ENCODE measurements around the gene GPR137. TPM values are rescaled to one million over a fixed set of nuclear protein-coding genes. Genes with fewer than 3 reads are reported as not detected.

The GPR137 gene
- total and polyA plus RNA-seq, 9 of the 15 experiments (the other 6 are each of a cell fraction or from before 2014, with no cell fraction given): 0.32 to 26.7 (median 10.7) TPM

GRCh38 chr11:64304316-64305072 is 18.8 kb downstream of the GPR137 start (continued):
- TF ChIP-seq, protein P1, sequence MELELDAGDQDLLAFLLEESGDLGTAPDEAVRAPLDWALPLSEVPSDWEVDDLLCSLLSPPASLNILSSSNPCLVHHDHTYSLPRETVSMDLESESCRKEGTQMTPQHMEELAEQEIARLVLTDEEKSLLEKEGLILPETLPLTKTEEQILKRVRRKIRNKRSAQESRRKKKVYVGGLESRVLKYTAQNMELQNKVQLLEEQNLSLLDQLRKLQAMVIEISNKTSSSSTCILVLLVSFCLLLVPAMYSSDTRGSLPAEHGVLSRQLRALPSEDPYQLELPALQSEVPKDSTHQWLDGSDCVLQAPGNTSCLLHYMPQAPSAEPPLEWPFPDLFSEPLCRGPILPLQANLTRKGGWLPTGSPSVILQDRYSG (tag; conservative IDR thresholded peaks at IDR 0.05; ENCODE audit: low read depth): no peak
- TF ChIP-seq NFRKB (IDR thresholded peaks at IDR 0.05; ENCODE audit: low read depth): peak; percentile 88
- TF ChIP-seq NFATC3 (IDR thresholded peaks at IDR 0.05): no peak
- TF ChIP-seq ZNF239 (CRISPR knock-in tag; IDR thresholded peaks at IDR 0.05): no peak
- TF ChIP-seq TFAM (CRISPR knock-in tag; conservative IDR thresholded peaks at IDR 0.05): no peak
- peak; percentile 55; the same call in 1 of the 2 replicates for TF ChIP-seq POLR2AphosphoS2 (IDR thresholded peaks at IDR 0.05; ENCODE audit: low read length)
- TF ChIP-seq GATA2 (CRISPR knock-in tag; IDR thresholded peaks at IDR 0.05): no peak
- TF ChIP-seq PCBP2 (IDR thresholded peaks at IDR 0.05; ENCODE audit: low read depth, low read length, poor library complexity, severe bottlenecking): no peak
- TF ChIP-seq JUN (IDR thresholded peaks at IDR 0.05; ENCODE audit: borderline replicate concordance, low read depth, low read length): peak; percentile 56; the same call in 1 of the 2 replicates
- TF ChIP-seq JUN (CRISPR knock-in tag; IDR thresholded peaks at IDR 0.05; ENCODE audit: borderline replicate concordance): no peak
- TF ChIP-seq, protein P2, sequence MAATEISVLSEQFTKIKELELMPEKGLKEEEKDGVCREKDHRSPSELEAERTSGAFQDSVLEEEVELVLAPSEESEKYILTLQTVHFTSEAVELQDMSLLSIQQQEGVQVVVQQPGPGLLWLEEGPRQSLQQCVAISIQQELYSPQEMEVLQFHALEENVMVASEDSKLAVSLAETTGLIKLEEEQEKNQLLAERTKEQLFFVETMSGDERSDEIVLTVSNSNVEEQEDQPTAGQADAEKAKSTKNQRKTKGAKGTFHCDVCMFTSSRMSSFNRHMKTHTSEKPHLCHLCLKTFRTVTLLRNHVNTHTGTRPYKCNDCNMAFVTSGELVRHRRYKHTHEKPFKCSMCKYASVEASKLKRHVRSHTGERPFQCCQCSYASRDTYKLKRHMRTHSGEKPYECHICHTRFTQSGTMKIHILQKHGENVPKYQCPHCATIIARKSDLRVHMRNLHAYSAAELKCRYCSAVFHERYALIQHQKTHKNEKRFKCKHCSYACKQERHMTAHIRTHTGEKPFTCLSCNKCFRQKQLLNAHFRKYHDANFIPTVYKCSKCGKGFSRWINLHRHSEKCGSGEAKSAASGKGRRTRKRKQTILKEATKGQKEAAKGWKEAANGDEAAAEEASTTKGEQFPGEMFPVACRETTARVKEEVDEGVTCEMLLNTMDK (IDR thresholded peaks at IDR 0.05; ENCODE audit: borderline replicate concordance, insufficient read depth, low read depth, low read length, poor library complexity, severe bottlenecking): peak; percentile 90
- TF ChIP-seq, protein P3, sequence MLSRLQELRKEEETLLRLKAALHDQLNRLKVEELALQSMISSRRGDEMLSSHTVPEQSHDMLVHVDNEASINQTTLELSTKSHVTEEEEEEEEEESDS (CRISPR knock-in tag; IDR thresholded peaks at IDR 0.05): no peak
- TF ChIP-seq U2AF2 (optimal IDR thresholded peaks at IDR 0.05; ENCODE audit: low read depth, low read length): no peak
- no peak for TF ChIP-seq CBX2 (IDR thresholded peaks at IDR 0.05; ENCODE audit: insufficient read depth, low read length, poor library complexity, severe bottlenecking)
- TF ChIP-seq RBM39 (optimal IDR thresholded peaks at IDR 0.05; ENCODE audit: low read depth, low read length): peak; percentile 71
- peak; percentile 51; the same call in 1 of the 2 replicates for TF ChIP-seq TAF7 (tag; IDR thresholded peaks at IDR 0.05)
- peak; percentile 80 for TF ChIP-seq ZNF511 (CRISPR knock-in tag; IDR thresholded peaks at IDR 0.05)
- no peak for TF ChIP-seq E2F3 (CRISPR knock-in tag; IDR thresholded peaks at IDR 0.05)
- TF ChIP-seq ILF3 (IDR thresholded peaks at IDR 0.05; ENCODE audit: borderline replicate concordance): no peak
- no peak for TF ChIP-seq XRCC4 (IDR thresholded peaks at IDR 0.05; ENCODE audit: extremely low read depth, insufficient read depth, insufficient read length)
- TF ChIP-seq KAT2B (IDR thresholded peaks at IDR 0.05; ENCODE audit: low read depth, low read length): no peak
- TF ChIP-seq NBN (IDR thresholded peaks at IDR 0.05; ENCODE audit: low read depth): no peak
- TF ChIP-seq CHD1 (IDR thresholded peaks at IDR 0.05; ENCODE audit: low read length): peak; percentile 58
- no peak for TF ChIP-seq SMAD2 (IDR thresholded peaks at IDR 0.05; ENCODE audit: low read depth, low read length)
- TF ChIP-seq ZNF778 (CRISPR knock-in tag; IDR thresholded peaks at IDR 0.05): no peak
- TF ChIP-seq NR4A1 (CRISPR knock-in tag; IDR thresholded peaks at IDR 0.05): no peak
- no peak for TF ChIP-seq NR4A1 (tag; IDR thresholded peaks at IDR 0.05)
